Mesothelial cell of epicardium (in vitro differentiated cells): ENCODE results near the gene C4BPB. TPM values are rescaled to one million over a fixed set of nuclear protein-coding genes. Genes with fewer than 3 reads are reported as not detected.

Experiments used
- DNase-seq, 2 experiments: peaks; one replicate each; pipeline ENCODE4 v3.0.0; 2021; ENCODE audit warnings: low spot score in 2 of 2; ENCODE audit not compliant: unreplicated experiment in 2 of 2
- H3K27ac Mint-ChIP-seq: 2 replicates; pipeline ENCODE4 v1.8.0; 2021; ENCODE audit warnings: mixed read lengths
- H3K27me3 Mint-ChIP-seq: 2 replicates; pipeline ENCODE4 v1.8.0; 2021; ENCODE audit warnings: low read depth, mixed read lengths
- H3K36me3 Mint-ChIP-seq: 2 replicates; pipeline ENCODE4 v1.8.0; 2021; ENCODE audit warnings: mixed read lengths
- H3K4me1 Mint-ChIP-seq: 2 replicates; pipeline ENCODE4 v1.8.0; 2021; ENCODE audit warnings: mixed read lengths
- H3K4me3 Mint-ChIP-seq: 2 replicates; pipeline ENCODE4 v1.8.0; 2021; ENCODE audit warnings: mild to moderate bottlenecking, moderate library complexity, mixed read lengths
- H3K9me3 Mint-ChIP-seq: 2 replicates; pipeline ENCODE4 v1.8.0; 2021; ENCODE audit warnings: mixed read lengths
- total RNA-seq: library from RNA; stranded (reverse); gene quantifications from 3 replicates; pipeline ENCODE4 v1.2.1, GENCODE V29; 2021
- TF ChIP-seq, protein P1 (sequence below): fragments of 200-600 bp; sonication (generic); IDR thresholded peaks from one replicate; pipeline ENCODE4 v1.5.0; 2021; ENCODE audit warnings: antibody characterized with exemption; ENCODE audit not compliant: unreplicated experiment

The C4BPB gene
- total RNA-seq, 1 donor from 2014 or later: not detected

DNA sequence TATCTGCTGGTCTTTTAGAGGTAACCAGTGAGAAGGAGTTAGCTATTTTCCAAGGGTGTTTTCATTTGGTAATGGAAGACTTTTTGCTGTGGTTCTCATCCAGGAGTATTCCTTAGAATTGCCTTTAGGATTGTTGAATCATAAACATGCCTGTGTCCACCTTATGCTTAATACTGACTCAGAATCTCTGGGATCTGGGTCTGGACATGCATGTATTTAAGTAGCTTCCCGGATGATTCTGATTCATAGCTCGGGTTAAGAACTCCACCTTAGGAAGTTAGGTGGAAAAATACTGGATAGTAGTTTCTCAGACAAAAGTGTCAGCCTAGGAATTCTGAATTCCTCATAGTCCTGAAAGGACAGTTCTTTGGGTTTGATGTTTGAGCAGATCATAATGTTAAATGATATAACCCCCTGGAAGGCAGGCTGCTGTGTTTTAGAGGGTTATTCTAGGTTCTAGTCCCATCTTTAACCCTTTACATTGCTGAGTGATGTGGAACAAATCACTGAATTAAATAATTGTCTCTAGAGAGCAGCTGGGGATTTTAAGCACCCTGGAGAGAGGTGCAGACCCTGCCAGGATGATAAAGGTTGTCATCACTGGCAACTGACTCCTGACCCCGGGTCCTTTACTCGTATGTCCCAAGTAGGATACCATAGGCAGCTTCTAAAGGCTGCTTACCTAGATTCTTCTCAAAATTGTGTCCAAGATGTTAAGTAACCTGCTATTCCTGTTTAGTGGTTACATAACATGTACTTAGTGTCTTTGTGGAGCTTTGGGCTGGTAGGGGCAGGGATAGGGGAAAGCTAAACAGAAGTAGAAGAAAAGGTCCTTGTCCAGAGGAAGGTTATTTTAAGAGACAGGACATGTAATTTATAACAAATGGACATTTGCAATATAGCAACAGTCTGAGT, 14.5 kb upstream of the C4BPB start:
- TF ChIP-seq, protein P1, sequence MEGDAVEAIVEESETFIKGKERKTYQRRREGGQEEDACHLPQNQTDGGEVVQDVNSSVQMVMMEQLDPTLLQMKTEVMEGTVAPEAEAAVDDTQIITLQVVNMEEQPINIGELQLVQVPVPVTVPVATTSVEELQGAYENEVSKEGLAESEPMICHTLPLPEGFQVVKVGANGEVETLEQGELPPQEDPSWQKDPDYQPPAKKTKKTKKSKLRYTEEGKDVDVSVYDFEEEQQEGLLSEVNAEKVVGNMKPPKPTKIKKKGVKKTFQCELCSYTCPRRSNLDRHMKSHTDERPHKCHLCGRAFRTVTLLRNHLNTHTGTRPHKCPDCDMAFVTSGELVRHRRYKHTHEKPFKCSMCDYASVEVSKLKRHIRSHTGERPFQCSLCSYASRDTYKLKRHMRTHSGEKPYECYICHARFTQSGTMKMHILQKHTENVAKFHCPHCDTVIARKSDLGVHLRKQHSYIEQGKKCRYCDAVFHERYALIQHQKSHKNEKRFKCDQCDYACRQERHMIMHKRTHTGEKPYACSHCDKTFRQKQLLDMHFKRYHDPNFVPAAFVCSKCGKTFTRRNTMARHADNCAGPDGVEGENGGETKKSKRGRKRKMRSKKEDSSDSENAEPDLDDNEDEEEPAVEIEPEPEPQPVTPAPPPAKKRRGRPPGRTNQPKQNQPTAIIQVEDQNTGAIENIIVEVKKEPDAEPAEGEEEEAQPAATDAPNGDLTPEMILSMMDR: no peak
- H3K27ac Mint-ChIP-seq: no peak overlapping the region
- no peak for DNase-seq
- peaks cover 2% of the 10 kb centered on the region for H3K4me1 Mint-ChIP-seq
- no peak overlapping the region for H3K4me3 Mint-ChIP-seq
- no peaks in the 10 kb centered on the region for H3K27me3 Mint-ChIP-seq
- no peaks in the 10 kb centered on the region for H3K9me3 Mint-ChIP-seq
- peaks cover 4% of the 10 kb centered on the region for H3K36me3 Mint-ChIP-seq

DNA sequence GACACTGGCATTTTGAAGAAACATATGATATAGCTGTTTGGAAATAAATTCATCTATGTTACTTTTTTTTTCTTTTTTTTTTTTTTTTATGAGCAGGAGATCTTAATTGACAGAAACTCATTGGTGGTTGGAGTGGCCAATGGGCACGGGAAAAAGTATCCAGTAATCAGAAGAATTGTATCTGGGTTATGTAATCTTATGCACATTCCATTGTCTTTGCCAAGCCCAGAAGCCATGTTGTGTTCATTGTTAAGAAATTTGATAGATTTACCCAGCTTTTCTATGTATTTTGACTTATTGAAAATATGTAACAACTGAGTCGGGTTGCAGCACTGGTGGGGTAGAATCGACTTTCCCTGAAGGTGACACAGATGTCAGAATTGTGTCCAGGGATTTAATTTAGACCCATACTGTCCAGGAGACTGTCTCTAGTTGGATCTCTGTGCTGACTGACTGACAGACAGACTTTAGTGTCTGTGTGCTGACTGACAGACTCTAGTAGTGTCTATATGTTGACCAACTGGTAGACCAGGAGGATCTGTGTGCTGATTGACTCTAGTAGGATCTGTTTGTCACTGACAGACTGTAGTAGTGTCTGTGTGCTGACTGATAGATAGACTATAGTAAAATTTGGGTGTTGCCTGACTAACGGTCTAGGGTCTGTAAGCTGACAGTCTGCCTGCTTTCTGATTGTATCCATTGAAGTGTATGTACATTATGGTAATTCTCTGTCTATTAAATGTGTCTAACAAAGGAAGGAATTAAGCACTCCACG, 12.3 kb upstream of the C4BPB start:
- DNase-seq: no peak
- H3K4me3 Mint-ChIP-seq: no peak overlapping the region
- H3K36me3 Mint-ChIP-seq: no peaks in the 10 kb centered on the region
- H3K27me3 Mint-ChIP-seq: no peaks in the 10 kb centered on the region
- H3K27ac Mint-ChIP-seq: no peak overlapping the region
- peaks cover 2% of the 10 kb centered on the region for H3K4me1 Mint-ChIP-seq
- TF ChIP-seq, protein P1: no peak
- H3K9me3 Mint-ChIP-seq: no peaks in the 10 kb centered on the region

DNA sequence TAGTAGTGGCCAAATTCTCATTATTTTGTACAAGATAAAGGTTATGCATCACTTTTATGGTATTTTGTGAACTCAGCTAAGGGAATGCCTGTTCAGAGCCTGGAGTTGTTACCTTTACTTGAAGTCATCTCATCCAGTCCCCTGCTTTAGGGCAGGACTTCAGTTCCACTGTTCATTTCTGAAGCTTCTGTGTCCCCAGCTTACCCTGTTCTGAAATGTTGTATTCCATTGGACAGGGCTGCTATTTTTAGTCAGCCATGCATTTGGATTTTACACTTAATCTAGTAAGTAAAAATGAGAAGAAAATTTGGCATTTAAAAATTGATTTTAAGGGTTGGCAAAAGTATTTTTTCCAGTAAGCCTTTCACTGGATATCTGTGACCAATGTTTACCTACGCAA, 11.6 kb upstream of the C4BPB start:
- no peak for DNase-seq
- Mint-ChIP-seq H3K27me3 (no peaks in the 10 kb centered on the region), H3K4me3 (no peak overlapping the region), H3K4me1 (peaks cover 2% of the 10 kb centered on the region), H3K9me3 (no peaks in the 10 kb centered on the region), H3K27ac (no peak overlapping the region), H3K36me3 (no peaks in the 10 kb centered on the region)
- TF ChIP-seq, protein P1: no peak

DNA sequence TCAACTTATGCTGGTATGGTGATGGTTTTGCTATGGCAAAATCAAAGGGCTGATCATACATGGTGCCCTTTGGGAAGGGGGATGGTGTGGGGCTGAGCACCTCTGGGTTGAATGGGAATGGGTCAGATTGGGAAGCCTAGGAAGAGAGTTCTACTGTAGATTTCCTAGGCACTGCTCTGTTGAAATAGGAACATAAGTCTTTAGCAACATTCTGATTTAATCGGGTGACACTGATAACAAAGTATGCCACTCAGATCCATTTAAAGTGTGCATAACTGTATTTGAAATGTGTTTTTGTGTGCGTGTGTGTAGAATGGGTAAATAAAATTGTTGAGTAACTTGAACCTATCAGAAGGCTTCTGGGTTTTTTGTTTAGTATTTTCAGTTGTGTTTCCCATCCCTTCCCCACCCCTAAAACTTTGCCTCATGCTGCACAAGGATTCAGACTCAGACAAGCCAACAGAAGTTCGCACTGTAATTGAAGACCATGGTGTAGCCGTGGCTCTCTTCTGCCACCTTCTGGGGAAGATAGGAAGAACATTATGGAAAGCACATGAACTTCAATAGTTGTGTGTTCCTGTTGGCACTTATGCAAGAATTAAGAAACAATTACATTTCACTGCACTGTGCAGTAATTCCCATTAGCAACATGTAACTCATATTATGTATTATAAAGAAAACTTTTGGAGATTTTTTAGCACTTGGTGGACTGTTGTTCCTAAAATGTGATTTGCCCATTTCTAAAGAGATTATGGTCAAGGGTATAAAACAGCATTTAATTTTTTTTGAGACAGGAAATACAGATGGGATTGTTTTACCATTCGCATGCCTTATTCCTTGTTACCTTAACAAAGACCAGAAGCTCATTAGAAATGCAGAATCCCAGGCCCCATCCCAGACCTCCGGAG, 10.9 kb upstream of the C4BPB start:
- H3K36me3 Mint-ChIP-seq: no peaks in the 10 kb centered on the region
- H3K4me1 Mint-ChIP-seq: peaks cover 6% of the 10 kb centered on the region
- no peak overlapping the region for H3K27ac Mint-ChIP-seq
- DNase-seq: peak in 1 of 2 experiments; percentile 67
- no peaks in the 10 kb centered on the region for H3K27me3 Mint-ChIP-seq
- TF ChIP-seq, protein P1: peak; percentile 71
- no peak overlapping the region for H3K4me3 Mint-ChIP-seq
- H3K9me3 Mint-ChIP-seq: no peaks in the 10 kb centered on the region

DNA sequence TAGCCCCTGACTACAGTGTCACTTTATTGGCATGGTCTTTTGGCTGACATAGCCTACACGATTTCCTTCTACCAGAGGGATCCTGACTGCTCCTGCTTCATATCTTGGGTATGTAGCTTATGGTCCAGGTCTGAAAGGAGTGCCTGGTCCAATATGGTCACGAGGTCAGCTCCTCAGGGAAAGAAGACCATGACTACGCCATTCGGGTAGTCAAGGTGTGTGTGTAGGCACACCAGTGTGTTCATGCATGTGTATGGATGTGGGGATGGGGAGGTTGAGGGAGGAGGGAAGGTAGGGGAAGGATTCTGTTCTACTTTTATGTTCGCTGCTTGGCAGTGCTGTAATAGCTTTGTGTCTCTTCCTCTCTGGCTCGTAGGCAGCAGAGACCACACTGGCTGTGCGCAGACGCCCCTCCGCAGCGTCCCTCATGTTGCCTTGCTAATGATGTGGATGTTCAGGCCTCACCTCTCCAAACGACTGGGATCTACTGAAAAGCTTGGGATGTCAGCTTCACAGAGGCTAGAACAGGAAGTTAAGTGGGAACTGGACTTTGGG, 10.0 kb upstream of the C4BPB start:
- H3K36me3 Mint-ChIP-seq: no peaks in the 10 kb centered on the region
- DNase-seq: no peak

More for the DNA sequence above, 10.0 kb upstream of the C4BPB start:
- H3K9me3 Mint-ChIP-seq: no peaks in the 10 kb centered on the region
- TF ChIP-seq, protein P1: no peak
- H3K4me1 Mint-ChIP-seq: peaks cover 12% of the 10 kb centered on the region
- H3K4me3 Mint-ChIP-seq: no peak overlapping the region
- H3K27ac Mint-ChIP-seq: no peak overlapping the region
- H3K27me3 Mint-ChIP-seq: no peaks in the 10 kb centered on the region
